ENCODE results near the gene TMEM260. TPM values are rescaled to one million over a fixed set of nuclear protein-coding genes. Genes with fewer than 3 reads are reported as not detected.

TMEM260 gene
- total and polyA plus RNA-seq, 2 experiments from 2014 or later: 19.7 to 28.7 TPM

DNA sequence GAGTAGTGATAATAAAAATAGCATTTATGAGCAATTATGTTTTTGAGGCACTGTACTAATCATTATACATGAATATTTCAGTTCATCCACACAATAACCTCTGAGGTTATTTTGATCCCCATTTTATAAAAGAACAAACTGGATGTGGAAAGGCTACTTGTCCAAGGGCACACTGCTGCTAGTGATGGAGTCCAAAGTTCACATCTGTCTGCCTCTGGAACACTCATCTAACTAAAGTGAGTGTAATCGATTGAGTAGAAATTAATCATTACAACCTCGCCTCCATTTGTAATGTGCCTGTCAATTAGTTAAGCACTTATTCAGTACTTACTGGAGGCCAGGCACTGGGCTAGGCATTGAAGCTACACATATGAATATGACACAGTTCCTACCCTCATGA, 55.4 kb downstream of the TMEM260 start:
- Histone ChIP-seq H3K9me2 (replicated peaks; ENCODE audit: insufficient read depth) (no peaks in the 10 kb centered on the region), H3K27ac (no peak overlapping the region), H3K27me3 (no peaks in the 10 kb centered on the region), H3K79me2 (no peaks in the 10 kb centered on the region), H3K4me1 (ENCODE audit: insufficient read depth) (no peaks in the 10 kb centered on the region), H4K20me1 (ENCODE audit: insufficient read depth, poor library complexity, severe bottlenecking) (no peaks in the 10 kb centered on the region), H3K9me3 (ENCODE audit: low read depth) (no peaks in the 10 kb centered on the region), H3K4me2 (no peak overlapping the region), H3K4me3 (no peak overlapping the region), H3K36me3 (replicated peaks; ENCODE audit: insufficient read depth, low read depth) (peaks cover 16% of the 10 kb centered on the region), H2AFZ (no peak overlapping the region)
- TF ChIP-seq EZH2 (IDR thresholded peaks at IDR 0.05; ENCODE audit: borderline replicate concordance) (no peak), EZH2phosphoT487 (IDR thresholded peaks at IDR 0.05; ENCODE audit: low read depth, severe bottlenecking, unreplicated experiment) (no peak)
- TF ChIP-seq, protein P1, sequence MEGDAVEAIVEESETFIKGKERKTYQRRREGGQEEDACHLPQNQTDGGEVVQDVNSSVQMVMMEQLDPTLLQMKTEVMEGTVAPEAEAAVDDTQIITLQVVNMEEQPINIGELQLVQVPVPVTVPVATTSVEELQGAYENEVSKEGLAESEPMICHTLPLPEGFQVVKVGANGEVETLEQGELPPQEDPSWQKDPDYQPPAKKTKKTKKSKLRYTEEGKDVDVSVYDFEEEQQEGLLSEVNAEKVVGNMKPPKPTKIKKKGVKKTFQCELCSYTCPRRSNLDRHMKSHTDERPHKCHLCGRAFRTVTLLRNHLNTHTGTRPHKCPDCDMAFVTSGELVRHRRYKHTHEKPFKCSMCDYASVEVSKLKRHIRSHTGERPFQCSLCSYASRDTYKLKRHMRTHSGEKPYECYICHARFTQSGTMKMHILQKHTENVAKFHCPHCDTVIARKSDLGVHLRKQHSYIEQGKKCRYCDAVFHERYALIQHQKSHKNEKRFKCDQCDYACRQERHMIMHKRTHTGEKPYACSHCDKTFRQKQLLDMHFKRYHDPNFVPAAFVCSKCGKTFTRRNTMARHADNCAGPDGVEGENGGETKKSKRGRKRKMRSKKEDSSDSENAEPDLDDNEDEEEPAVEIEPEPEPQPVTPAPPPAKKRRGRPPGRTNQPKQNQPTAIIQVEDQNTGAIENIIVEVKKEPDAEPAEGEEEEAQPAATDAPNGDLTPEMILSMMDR (IDR thresholded peaks at IDR 0.05; ENCODE audit: poor library complexity): no peak
- WGBS (ENCODE audit: low lambda C conversion rate, missing lambda C conversion rate): 91% methylated on average over 2 of the region's 2 CpGs
- DNase-seq (ENCODE audit: low spot score): no peak

DNA sequence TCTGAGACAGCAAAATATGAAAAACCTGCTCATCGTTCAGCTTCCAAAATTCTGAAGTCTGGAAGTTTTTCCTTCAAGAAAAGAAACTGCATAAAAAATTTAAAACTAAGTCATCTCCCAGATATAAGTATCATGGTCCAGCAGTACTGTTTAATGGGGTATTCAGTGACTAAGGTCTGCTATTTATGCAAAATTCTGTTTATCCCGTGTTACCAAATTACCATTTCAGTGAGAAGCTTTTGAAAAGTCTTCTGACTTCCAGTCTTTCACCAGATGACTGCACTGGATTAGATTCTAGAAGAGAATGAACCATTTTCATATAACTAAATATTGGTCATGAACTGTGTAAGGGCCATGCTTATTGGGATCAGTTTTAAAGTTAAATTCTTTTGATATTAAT, 67.9 kb downstream of the TMEM260 start:
- H3K9me3 ChIP-seq (ENCODE audit: low read depth): no peaks in the 10 kb centered on the region
- no peak overlapping the region for H3K27ac ChIP-seq
- H2AFZ ChIP-seq: no peak overlapping the region
- H3K79me2 ChIP-seq: no peaks in the 10 kb centered on the region
- H3K36me3 ChIP-seq (replicated peaks; ENCODE audit: insufficient read depth, low read depth): no peaks in the 10 kb centered on the region
- H3K4me1 ChIP-seq (ENCODE audit: insufficient read depth): no peaks in the 10 kb centered on the region
- H3K9me2 ChIP-seq (replicated peaks; ENCODE audit: insufficient read depth): no peaks in the 10 kb centered on the region
- DNase-seq (ENCODE audit: low spot score): no peak
- no peak overlapping the region for H3K4me2 ChIP-seq
- WGBS (ENCODE audit: low lambda C conversion rate, missing lambda C conversion rate): 94% methylated on average over 2 of the region's 2 CpGs
- H4K20me1 ChIP-seq (ENCODE audit: insufficient read depth, poor library complexity, severe bottlenecking): no peaks in the 10 kb centered on the region
- H3K27me3 ChIP-seq: no peaks in the 10 kb centered on the region
- no peak overlapping the region for H3K4me3 ChIP-seq
- TF ChIP-seq EZH2 (IDR thresholded peaks at IDR 0.05; ENCODE audit: borderline replicate concordance) (no peak), EZH2phosphoT487 (IDR thresholded peaks at IDR 0.05; ENCODE audit: low read depth, severe bottlenecking, unreplicated experiment) (no peak)
- TF ChIP-seq, protein P1 (IDR thresholded peaks at IDR 0.05; ENCODE audit: poor library complexity): no peak

DNA sequence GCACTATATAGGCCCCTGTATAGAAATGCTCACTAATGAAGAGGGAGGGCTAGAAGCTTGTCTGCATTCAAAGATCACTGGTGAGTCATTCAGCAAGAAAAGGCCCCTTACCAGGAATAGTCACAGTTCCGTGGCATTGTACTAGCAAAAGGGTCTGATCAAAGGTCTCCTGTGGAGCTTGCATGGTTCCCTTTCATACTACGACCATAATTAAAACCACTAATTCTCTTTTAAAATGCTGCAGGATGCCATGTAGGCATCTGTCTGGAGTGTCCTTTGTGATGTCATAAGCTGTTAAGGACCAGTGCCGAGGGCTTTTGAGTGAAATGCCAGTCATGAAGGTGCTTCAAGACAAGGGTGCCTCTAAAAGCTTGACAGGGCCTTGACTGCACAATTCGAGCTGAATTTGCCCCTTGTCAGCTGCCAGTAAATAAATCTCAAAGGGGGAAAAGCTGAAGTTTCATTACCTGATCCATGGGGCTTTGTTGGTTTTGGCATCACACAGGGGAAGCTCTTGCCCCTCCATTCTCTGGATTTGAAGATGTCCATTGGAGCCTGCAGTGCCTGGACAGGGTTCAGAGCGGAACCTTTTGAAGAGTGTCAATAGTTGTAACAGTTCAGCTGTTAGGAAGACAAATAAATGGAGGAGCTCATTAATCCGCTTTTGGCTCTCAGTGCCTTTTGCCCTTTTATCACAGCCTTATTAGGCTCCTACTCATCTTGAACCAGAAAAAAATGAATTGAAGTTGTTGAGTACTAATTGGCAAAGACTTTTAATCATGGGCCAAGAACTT, 69.1 kb downstream of the TMEM260 start:
- Histone ChIP-seq H3K4me1 (ENCODE audit: insufficient read depth) (no peaks in the 10 kb centered on the region), H3K27ac (no peak overlapping the region), H3K4me2 (no peak overlapping the region), H2AFZ (no peak overlapping the region), H4K20me1 (ENCODE audit: insufficient read depth, poor library complexity, severe bottlenecking) (no peaks in the 10 kb centered on the region), H3K4me3 (no peak overlapping the region), H3K9me3 (ENCODE audit: low read depth) (no peaks in the 10 kb centered on the region), H3K9me2 (replicated peaks; ENCODE audit: insufficient read depth) (no peaks in the 10 kb centered on the region), H3K36me3 (replicated peaks; ENCODE audit: insufficient read depth, low read depth) (no peaks in the 10 kb centered on the region), H3K27me3 (no peaks in the 10 kb centered on the region), H3K79me2 (no peaks in the 10 kb centered on the region)
- DNase-seq (ENCODE audit: low spot score): no peak
- TF ChIP-seq, protein P1 (IDR thresholded peaks at IDR 0.05; ENCODE audit: poor library complexity): no peak
- no peak for TF ChIP-seq EZH2phosphoT487 (IDR thresholded peaks at IDR 0.05; ENCODE audit: low read depth, severe bottlenecking, unreplicated experiment)
- TF ChIP-seq EZH2 (IDR thresholded peaks at IDR 0.05; ENCODE audit: borderline replicate concordance): no peak
- 81% methylated on average over 6 of the region's 6 CpGs for WGBS (ENCODE audit: low lambda C conversion rate, missing lambda C conversion rate)

All from hepatocyte (in vitro differentiated cells).